GM21515 (cell line): Measurements from ENCODE around the gene BMP8A.

Source experiments
- ATAC-seq: cut with Tn5 transposase; IDR thresholded peaks from one replicate; pipeline ENCODE4 v1.9.1; 2021; ENCODE audit not compliant: unreplicated experiment

Gene BMP8A

GRCh38 chr1:39567302-39567701 lies 75.9 kb downstream of the BMP8A start:
- no peak for ATAC-seq

GRCh38 chr1:39568208-39568607 lies 76.8 kb downstream of the BMP8A start:
- ATAC-seq, result no peak

GRCh38 chr1:39569034-39569433 lies 77.6 kb downstream of the BMP8A start:
- ATAC-seq, result no peak

- no peak for ATAC-seq
Measured at GRCh38 chr1:39570477-39571177, 79.2 kb downstream of the BMP8A start.

- no peak for ATAC-seq
Measured at GRCh38 chr1:39571178-39571483, 79.7 kb downstream of the BMP8A start.

GRCh38 chr1:39572379-39573096 lies 81.1 kb downstream of the BMP8A start:
- ATAC-seq, result no peak

GRCh38 chr1:39573097-39573465 lies 81.6 kb downstream of the BMP8A start:
- ATAC-seq, result no peak

- ATAC-seq, result no peak
Measured at GRCh38 chr1:39573736-39574624, 82.5 kb downstream of the BMP8A start.

- no peak for ATAC-seq
Measured at GRCh38 chr1:39574646-39575045, 83.2 kb downstream of the BMP8A start.
